Ishikawa (cell line): Measurements from ENCODE around the gene SPRY4.
A peak's percentile ranks its signal among the peaks of the same experiment; 100 is the strongest.

Experiments used
- CEBPB ChIP-seq: IDR thresholded peaks from 2 replicates; pipeline ENCODE4 v1.6.1; 2012
- CREB1 ChIP-seq: IDR thresholded peaks from 2 replicates; pipeline ENCODE4 v1.6.1; 2012; ENCODE audit warnings: low read depth
- EGR1 ChIP-seq: IDR thresholded peaks from 2 replicates; pipeline ENCODE4 v1.6.1; 2012
- EP300 ChIP-seq: IDR thresholded peaks from 2 replicates; pipeline ENCODE4 v1.6.1; 2012; ENCODE audit warnings: borderline replicate concordance
- FOXM1 ChIP-seq: IDR thresholded peaks from 2 replicates; pipeline ENCODE4 v1.6.1; 2012; ENCODE audit warnings: low read depth, borderline replicate concordance
- NFIC ChIP-seq: IDR thresholded peaks from 2 replicates; pipeline ENCODE4 v1.6.1; 2012
- RAD21 ChIP-seq: IDR thresholded peaks from 2 replicates; pipeline ENCODE4 v1.6.1; 2012; ENCODE audit warnings: low read depth
- TAF1 ChIP-seq: IDR thresholded peaks from 2 replicates; pipeline ENCODE4 v1.6.1; 2012; ENCODE audit warnings: low read depth, mild to moderate bottlenecking
- TCF12 ChIP-seq: IDR thresholded peaks from 2 replicates; pipeline ENCODE4 v1.6.1; 2012; ENCODE audit warnings: low read depth
- TEAD4 ChIP-seq: IDR thresholded peaks from 2 replicates; pipeline ENCODE4 v1.6.1; 2012
- YY1 ChIP-seq: IDR thresholded peaks from 2 replicates; pipeline ENCODE4 v1.6.1; 2012; ENCODE audit warnings: low read depth
- ZBTB7A ChIP-seq: IDR thresholded peaks from 2 replicates; pipeline ENCODE4 v1.6.1; 2012; ENCODE audit warnings: low read depth
- TF ChIP-seq, protein P1 (sequence below): IDR thresholded peaks from 2 replicates; pipeline ENCODE4 v1.6.1; 2012
- TF ChIP-seq, protein P2 (sequence below): IDR thresholded peaks from 2 replicates; pipeline ENCODE4 v1.6.1; 2012
- TF ChIP-seq, protein P3 (sequence below): IDR thresholded peaks from 2 replicates; pipeline ENCODE4 v1.6.1; 2012; ENCODE audit warnings: low read depth, mild to moderate bottlenecking

SPRY4 gene

DNA sequence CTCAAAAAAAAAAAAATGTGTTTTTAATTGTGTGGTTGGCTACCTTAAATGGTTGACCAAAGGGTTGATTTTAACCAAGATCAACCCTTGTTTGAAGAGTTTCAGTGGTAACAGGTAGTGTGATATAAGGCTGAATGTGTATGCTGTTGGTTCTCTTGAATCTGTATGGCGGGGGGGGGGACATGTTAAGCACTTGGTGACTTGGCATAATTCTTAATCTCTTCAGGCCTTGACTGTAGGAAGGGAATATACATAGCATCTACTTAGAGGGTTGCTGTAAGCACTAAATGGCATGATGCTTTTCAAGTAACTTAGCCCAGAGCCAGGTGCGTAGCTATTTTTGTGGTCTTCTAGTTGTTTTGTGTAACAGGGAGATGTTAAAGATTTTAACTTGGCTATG is 5.6 kb upstream of the SPRY4 start:
- TF ChIP-seq EGR1, result no peak
- no peak for TF ChIP-seq RAD21
- no peak for TF ChIP-seq TAF1
- TF ChIP-seq FOXM1, result no peak
- no peak for TF ChIP-seq EP300
- TF ChIP-seq NFIC, result no peak

DNA sequence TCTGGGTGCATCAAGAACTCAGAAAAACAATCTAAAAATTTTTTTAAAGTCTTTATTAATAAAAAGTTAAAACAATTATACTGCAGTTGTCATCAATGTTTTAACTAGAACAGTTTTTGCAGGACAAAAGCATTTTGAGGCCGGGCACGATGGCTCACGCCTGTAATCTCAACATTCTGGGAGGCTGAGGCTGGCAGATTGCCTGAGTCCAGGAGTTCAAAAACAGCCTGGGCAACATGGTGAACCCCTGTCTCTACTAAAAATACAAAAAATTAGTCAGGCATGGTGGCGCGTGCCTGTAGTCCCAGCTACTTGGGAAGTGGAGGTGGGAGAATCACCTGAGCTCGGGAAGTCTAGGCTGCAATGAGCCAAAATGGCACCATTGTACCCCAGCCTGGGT is 5.2 kb upstream of the SPRY4 start:
- TF ChIP-seq, protein P1, sequence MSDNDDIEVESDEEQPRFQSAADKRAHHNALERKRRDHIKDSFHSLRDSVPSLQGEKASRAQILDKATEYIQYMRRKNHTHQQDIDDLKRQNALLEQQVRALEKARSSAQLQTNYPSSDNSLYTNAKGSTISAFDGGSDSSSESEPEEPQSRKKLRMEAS, result no peak
- TF ChIP-seq TAF1 (no peak), TEAD4 (no peak), YY1 (no peak), RAD21 (no peak), CEBPB (no peak)

DNA sequence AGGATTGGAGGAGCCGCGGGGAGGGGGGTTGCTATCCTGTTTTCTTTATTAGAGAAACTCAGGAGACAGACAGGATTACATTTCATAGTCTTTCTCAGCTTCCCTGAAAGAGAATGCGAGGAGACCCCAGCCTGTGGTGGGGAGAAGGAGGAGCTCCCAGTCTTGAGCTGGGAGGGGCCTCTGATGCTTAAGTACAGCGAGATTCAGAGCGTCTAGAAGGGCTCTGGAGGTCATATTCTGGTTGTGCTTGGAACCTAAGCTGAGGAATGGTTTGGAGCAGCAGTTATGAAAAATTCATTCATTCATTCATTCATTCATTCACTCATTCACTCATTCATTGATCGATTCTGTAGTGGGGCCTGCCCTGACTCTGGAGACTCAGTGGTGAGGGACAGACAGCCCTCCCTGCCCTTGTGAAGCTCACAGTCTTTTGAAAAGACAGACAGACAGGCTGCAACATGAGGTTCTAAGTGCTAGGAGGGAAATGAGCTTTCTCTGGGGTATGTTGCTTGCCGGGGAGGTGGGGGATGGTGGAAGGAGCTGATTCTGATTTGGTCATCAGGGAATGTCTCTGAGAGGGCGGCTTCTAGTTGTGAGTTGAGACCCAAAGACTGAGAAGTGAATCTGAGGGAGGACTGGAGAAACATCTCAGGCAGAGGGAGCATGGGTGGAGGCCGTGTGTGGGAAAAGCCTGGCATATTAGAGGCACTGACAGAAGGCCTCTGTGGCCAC is 2.5 kb upstream of the SPRY4 start:
- TF ChIP-seq, protein P1, result no peak
- TF ChIP-seq NFIC, result no peak
- TF ChIP-seq TAF1, result no peak
- TF ChIP-seq CEBPB, result no peak
- no peak for TF ChIP-seq EP300
- no peak for TF ChIP-seq YY1
- TF ChIP-seq, protein P2, sequence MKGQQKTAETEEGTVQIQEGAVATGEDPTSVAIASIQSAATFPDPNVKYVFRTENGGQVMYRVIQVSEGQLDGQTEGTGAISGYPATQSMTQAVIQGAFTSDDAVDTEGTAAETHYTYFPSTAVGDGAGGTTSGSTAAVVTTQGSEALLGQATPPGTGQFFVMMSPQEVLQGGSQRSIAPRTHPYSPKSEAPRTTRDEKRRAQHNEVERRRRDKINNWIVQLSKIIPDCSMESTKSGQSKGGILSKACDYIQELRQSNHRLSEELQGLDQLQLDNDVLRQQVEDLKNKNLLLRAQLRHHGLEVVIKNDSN, result no peak
- TF ChIP-seq TEAD4, result no peak

DNA sequence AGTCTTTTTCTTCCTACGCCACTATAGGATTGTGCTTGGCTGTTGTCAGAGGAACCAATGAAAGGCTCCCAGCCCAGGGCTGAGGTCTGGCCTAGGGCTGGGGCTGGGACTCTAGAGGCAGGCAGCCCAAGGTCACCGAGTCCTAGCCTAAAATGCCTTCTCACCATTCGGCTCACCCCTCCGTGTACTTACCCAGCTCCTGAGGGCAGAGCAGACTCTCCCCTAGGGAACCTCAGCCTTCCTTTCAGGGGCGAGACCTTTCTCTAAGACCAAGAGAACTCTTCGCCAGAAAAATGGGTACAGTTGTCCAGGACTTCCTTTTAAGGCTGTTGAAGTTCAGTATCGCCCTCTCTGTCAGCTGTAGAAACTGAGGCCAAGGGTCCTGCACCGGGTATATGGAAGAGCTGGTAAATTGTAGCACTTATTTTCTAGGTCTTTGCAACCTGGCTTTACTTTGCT is 1.7 kb upstream of the SPRY4 start:
- TF ChIP-seq CEBPB (no peak), CREB1 (no peak), NFIC (no peak), YY1 (no peak), EP300 (no peak), TEAD4 (no peak), ZBTB7A (no peak), FOXM1 (no peak), TCF12 (no peak), TAF1 (no peak), EGR1 (no peak), RAD21 (no peak)
- TF ChIP-seq, protein P3, sequence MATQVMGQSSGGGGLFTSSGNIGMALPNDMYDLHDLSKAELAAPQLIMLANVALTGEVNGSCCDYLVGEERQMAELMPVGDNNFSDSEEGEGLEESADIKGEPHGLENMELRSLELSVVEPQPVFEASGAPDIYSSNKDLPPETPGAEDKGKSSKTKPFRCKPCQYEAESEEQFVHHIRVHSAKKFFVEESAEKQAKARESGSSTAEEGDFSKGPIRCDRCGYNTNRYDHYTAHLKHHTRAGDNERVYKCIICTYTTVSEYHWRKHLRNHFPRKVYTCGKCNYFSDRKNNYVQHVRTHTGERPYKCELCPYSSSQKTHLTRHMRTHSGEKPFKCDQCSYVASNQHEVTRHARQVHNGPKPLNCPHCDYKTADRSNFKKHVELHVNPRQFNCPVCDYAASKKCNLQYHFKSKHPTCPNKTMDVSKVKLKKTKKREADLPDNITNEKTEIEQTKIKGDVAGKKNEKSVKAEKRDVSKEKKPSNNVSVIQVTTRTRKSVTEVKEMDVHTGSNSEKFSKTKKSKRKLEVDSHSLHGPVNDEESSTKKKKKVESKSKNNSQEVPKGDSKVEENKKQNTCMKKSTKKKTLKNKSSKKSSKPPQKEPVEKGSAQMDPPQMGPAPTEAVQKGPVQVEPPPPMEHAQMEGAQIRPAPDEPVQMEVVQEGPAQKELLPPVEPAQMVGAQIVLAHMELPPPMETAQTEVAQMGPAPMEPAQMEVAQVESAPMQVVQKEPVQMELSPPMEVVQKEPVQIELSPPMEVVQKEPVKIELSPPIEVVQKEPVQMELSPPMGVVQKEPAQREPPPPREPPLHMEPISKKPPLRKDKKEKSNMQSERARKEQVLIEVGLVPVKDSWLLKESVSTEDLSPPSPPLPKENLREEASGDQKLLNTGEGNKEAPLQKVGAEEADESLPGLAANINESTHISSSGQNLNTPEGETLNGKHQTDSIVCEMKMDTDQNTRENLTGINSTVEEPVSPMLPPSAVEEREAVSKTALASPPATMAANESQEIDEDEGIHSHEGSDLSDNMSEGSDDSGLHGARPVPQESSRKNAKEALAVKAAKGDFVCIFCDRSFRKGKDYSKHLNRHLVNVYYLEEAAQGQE, result no peak
- TF ChIP-seq, protein P2, result no peak
- TF ChIP-seq, protein P1, result no peak

DNA sequence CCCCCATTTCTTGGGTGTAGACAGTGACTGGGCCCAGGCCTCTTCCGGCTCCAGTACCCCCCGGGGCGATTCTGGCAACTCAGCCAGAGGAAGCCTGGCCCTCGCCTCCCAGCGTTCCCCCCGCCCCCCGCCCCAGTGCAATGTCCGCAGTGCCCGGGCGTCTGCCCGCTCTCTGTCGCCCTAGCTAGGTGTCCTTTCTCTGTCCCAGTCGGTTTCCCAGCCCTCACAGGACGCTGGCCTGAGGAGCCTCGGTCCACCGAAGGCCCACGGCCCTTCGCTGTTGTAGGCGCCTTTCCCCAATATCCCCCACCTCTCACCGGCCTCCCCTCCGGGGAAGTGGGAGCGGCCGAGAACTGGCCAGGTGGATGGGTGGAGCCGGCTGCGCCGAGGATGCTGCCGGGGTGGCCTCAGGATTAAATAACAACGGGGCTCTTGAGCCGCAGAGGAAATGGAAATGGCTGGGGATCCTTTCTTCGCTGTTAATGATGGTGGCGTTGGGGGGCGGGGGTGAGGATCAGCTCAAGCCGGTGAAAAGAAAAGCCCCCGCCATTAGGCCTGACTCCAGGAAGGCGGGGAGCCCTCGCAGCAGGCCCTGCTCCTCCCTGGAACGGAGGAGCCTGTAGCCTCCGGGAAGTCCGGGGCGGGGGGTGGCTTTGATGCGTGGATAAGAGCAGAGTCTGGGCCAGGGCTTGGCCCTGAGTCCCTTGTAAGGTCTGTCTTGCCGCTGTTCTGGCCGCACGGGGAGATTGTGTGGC is 1.1 kb upstream of the SPRY4 start:
- no peak for TF ChIP-seq EGR1
- peak; percentile 56 for TF ChIP-seq TCF12
- TF ChIP-seq, protein P1, result no peak; the same call in 1 of the 2 replicates
- no peak; the same call in none of the 2 replicates for TF ChIP-seq TAF1
- peak; percentile 72 for TF ChIP-seq NFIC
- no peak; the same call in 1 of the 2 replicates for TF ChIP-seq EP300
- TF ChIP-seq RAD21, result peak; percentile 1; the same call in 1 of the 2 replicates
- peak; percentile 22; the same call in 1 of the 2 replicates for TF ChIP-seq YY1
- no peak for TF ChIP-seq CEBPB
- TF ChIP-seq FOXM1, result no peak

DNA sequence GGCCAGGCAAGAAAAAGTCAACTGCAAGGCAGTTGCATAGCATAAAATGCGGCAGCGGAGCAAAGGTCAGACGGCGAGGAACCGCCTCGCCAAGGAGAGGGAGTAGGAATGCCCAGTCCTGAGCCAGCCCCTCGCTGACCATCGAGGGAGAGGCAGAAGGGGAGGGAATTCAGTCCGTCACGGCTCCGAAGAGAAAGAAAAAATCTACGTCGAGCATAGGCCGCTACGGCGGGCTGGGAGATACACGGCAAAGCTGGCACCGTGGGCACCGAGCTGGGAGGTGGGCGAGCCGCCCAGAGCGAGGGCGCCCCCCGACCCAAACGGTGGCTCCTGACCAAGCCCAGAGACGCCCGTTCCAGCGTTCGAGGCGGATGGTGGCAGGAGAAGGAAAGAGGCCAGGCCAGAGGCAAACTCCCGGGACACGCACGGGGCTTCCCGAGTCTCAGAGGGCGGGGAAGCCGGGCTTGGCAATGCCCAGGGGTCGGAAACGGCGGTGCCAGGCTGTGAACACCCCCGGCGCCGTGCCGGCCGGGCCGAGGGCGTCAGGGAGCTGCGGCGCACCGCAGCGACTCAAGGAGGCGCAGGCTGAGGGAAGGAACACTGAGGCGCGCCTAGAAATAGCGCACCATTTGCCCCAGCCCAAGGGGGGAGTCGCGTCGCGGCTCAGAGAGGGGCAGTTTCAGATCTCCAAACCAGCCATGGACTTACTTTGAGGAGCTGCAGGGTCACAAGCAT is 518 bp downstream of the SPRY4 start:
- TF ChIP-seq CREB1 (no peak), RAD21 (0 out of 2 replicates have a peak, but pooled peaks have one; percentile 1)

DNA sequence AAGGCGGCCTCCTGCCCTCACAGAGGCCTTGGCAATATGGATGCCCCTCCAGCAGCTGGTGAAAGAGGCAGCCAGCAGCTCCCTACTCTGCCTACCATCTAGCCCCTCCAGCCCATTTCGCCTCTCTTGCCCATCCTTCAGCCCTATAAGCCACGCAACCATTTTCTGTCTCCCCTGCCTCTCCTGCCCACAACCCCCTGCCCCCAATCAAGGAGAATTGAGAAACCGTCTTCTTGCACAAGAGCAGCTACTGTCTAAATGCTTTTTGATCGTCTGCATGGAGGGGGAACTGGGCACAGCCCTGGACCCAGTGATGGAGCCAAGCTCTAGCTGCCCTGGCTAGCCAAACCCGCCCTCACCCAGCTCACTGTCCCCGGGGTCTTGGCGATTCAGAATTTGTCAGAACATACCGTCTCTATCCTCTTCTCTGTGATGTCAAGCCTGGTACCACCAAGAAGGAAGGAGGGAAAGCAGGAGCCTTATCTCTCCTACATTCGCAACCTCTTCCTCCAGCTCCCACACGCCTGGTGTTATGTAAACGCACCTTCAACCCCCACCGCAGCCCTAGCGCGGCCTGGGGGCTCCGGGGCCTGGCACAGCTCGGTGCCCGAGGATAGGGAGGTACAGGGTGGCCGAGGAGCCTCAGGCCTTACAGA is 1.2 kb downstream of the SPRY4 start:
- TF ChIP-seq TAF1 (no peak), EGR1 (no peak), CEBPB (no peak), EP300 (no peak), CREB1 (no peak), YY1 (no peak), NFIC (no peak), TEAD4 (no peak)
- TF ChIP-seq, protein P1, result no peak
